Uterus (tissue), 2 donors: ENCODE results near the gene AP1S2.

Source experiments
- POLR2A ChIP-seq, 2 donors: fragments of 450-650 bp; IDR thresholded peaks; one replicate each; pipeline ENCODE4 v1.6.1; 2016; ENCODE audit warnings: antibody characterized with exemption in 2 of 2, mild to moderate bottlenecking in 1 of 2, moderate library complexity in 1 of 2
- TF ChIP-seq, protein P1 (sequence below), 4 experiments: fragments of 200-600 bp in 2 of 4; fragments of 450-650 bp in 2 of 4; sonication (generic) in 2 of 4; IDR thresholded peaks; one replicate each; pipeline ENCODE4 v1.5.1; 2016 to 2019; ENCODE audit warnings: antibody characterized with exemption in 4 of 4, mild to moderate bottlenecking in 2 of 4, moderate library complexity in 1 of 4

DNA sequence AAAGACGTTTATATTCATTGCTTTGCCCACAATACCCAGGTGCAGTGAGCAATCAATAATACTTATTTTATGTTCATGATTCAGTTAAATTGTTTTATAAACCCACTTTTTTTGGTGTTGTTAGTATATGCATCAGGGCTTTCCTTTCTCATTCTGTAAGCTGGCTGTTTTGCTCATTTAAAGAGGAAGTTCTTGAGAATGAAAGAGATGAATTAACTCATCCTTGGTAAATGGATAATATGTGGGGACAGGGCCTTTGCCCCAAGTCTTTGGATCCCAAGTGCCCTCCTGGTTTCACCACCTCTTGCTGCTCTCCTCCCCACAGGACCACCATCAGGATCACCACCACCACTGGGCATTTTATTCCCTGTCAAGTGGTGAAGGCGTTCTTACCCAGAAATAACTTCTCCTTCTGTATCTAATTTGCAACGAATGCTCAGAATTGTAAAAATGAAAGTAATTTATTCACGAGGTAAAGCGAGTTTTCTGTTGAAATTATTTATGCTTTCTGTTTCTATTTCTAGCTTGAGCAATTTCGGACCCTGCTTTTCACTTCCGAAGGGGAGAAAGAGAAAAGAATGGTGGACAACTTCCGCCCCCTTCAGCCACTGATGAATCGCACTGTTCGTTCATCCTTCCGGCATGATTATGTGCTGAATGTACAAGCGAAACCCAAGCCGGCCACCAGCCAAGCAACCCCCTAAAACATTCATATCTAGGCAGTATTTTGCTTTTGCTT lies 72.5 kb downstream of the AP1S2 start:
- TF ChIP-seq, protein P1, sequence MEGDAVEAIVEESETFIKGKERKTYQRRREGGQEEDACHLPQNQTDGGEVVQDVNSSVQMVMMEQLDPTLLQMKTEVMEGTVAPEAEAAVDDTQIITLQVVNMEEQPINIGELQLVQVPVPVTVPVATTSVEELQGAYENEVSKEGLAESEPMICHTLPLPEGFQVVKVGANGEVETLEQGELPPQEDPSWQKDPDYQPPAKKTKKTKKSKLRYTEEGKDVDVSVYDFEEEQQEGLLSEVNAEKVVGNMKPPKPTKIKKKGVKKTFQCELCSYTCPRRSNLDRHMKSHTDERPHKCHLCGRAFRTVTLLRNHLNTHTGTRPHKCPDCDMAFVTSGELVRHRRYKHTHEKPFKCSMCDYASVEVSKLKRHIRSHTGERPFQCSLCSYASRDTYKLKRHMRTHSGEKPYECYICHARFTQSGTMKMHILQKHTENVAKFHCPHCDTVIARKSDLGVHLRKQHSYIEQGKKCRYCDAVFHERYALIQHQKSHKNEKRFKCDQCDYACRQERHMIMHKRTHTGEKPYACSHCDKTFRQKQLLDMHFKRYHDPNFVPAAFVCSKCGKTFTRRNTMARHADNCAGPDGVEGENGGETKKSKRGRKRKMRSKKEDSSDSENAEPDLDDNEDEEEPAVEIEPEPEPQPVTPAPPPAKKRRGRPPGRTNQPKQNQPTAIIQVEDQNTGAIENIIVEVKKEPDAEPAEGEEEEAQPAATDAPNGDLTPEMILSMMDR (IDR thresholded peaks at IDR 0.05) = no peak
- no peak for TF ChIP-seq POLR2A (IDR thresholded peaks at IDR 0.05)
